HL-60 (cell line): ENCODE results near the gene CRTC1.

ENCODE experiments used
- DNase-seq, 2 experiments: peaks; one replicate each; pipeline ENCODE4 v3.0.0-alpha.2; 2010 to 2020; ENCODE audit warnings: low read depth in 1 of 2, low spot score in 1 of 2
- H3K27ac ChIP-seq: fragments of 250-450 bp; sonication (Bioruptor Pico); replicated peaks from 2 replicates; pipeline ENCODE4 v1.5.1; 2020; ENCODE audit warnings: mild to moderate bottlenecking, moderate library complexity
- H3K27me3 ChIP-seq: fragments of 250-450 bp; sonication (Bioruptor Pico); 2 replicates; pipeline ENCODE4 v1.5.1; 2021; ENCODE audit warnings: mild to moderate bottlenecking, moderate library complexity; ENCODE audit not compliant: insufficient read depth, poor library complexity, severe bottlenecking
- H3K4me3 ChIP-seq: replicated peaks from 2 replicates; pipeline ENCODE4 v1.5.1; 2011; ENCODE audit warnings: mild to moderate bottlenecking, control low read depth, low read length; ENCODE audit not compliant: insufficient read depth
- CTCF ChIP-seq: IDR thresholded peaks from one replicate; pipeline ENCODE4 v1.5.1; 2011; ENCODE audit warnings: low read length, control low read depth, inconsistent platforms; ENCODE audit not compliant: insufficient read depth
- GABPA ChIP-seq: IDR thresholded peaks from 2 replicates; pipeline ENCODE4 v1.6.1; 2012; ENCODE audit warnings: low read depth
- POLR2AphosphoS5 ChIP-seq: IDR thresholded peaks from 2 replicates; pipeline ENCODE4 v1.6.1; 2012; ENCODE audit warnings: low read depth
- REST ChIP-seq: IDR thresholded peaks from 2 replicates; pipeline ENCODE4 v1.6.1; 2012; ENCODE audit warnings: low read depth; ENCODE audit not compliant: insufficient replicate concordance
- SPI1 ChIP-seq: IDR thresholded peaks from 2 replicates; pipeline ENCODE4 v1.6.1; 2012; ENCODE audit warnings: low read depth, mild to moderate bottlenecking, borderline replicate concordance

Gene CRTC1

GRCh38 chr19:18773682-18774081, 90.2 kb downstream of the CRTC1 start:
- TF ChIP-seq SPI1, result no peak
- TF ChIP-seq REST, result no peak
- no peak for TF ChIP-seq GABPA
- no peak for TF ChIP-seq POLR2AphosphoS5
- no peak for TF ChIP-seq CTCF
- no peak overlapping the region for H3K27ac ChIP-seq
- H3K27me3 ChIP-seq, result no peaks in the 10 kb centered on the region
- no peak for DNase-seq
- no peak overlapping the region for H3K4me3 ChIP-seq

GRCh38 chr19:18774107-18774506, 90.6 kb downstream of the CRTC1 start:
- no peak overlapping the region for H3K4me3 ChIP-seq
- TF ChIP-seq CTCF, result no peak
- no peak for TF ChIP-seq SPI1
- TF ChIP-seq POLR2AphosphoS5, result no peak
- no peak for TF ChIP-seq GABPA
- TF ChIP-seq REST, result no peak
- no peaks in the 10 kb centered on the region for H3K27me3 ChIP-seq
- no peak overlapping the region for H3K27ac ChIP-seq
- DNase-seq, result no peak

- Histone ChIP-seq H3K4me3 (no peak overlapping the region), H3K27ac (no peak overlapping the region), H3K27me3 (no peaks in the 10 kb centered on the region)
- TF ChIP-seq POLR2AphosphoS5 (no peak), GABPA (no peak), REST (no peak), SPI1 (no peak), CTCF (no peak)
- DNase-seq, result no peak
These were observed 91.4 kb downstream of the CRTC1 start for GRCh38 chr19:18774782-18775444.
